ENCODE measurements around the gene NFKB2. TPM values are rescaled to one million over a fixed set of nuclear protein-coding genes. Genes with fewer than 3 reads are reported as not detected.

NFKB2 gene
- 22.4 and 22.9 TPM in 2 replicates for total RNA-seq

DNA sequence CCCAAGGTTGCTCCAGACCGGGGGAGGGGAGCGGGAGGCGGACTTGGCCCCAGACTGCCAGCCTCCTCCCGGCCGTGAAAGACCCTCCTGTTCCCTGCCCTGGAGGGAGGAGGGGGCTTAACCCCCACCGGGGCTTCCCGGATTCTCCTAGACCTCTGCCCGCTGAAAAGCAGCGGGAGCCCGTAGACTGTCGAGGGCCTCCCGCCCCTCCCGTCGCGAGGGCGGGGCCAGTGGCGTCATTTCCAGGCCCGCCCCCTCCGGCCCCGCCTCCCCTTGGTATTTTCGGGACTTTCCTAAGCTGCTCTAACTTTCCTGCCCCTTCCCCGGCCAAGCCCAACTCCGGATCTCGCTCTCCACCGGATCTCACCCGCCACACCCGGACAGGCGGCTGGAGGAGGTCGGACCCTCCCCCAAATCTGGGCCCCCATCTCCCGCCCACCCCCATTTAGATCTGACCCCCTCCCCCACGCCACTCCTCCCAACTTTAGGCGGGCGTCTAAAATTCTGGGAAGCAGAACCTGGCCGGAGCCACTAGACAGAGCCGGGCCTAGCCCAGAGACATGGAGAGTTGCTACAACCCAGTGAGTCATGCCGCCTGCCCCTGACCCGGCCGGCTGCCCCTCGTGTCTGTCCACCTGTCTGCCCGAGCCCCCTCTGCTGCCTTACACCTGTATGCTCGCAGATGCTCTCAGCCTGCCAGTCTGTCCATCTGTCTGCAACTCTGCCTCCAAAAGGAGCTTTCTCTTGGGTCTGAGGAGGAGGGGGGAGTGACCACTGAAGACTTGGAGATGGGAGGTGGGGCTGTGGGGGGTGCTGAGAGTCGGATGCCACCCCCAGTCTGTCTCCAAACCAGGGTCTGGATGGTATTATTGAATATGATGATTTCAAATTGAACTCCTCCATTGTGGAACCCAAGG, at the start of gene NFKB2:
Gene NFKB2 (plus strand): TSS at position 306 of the 917 bp plus-strand sequence. CDS start 255 bp downstream, at position 561.

DNA sequence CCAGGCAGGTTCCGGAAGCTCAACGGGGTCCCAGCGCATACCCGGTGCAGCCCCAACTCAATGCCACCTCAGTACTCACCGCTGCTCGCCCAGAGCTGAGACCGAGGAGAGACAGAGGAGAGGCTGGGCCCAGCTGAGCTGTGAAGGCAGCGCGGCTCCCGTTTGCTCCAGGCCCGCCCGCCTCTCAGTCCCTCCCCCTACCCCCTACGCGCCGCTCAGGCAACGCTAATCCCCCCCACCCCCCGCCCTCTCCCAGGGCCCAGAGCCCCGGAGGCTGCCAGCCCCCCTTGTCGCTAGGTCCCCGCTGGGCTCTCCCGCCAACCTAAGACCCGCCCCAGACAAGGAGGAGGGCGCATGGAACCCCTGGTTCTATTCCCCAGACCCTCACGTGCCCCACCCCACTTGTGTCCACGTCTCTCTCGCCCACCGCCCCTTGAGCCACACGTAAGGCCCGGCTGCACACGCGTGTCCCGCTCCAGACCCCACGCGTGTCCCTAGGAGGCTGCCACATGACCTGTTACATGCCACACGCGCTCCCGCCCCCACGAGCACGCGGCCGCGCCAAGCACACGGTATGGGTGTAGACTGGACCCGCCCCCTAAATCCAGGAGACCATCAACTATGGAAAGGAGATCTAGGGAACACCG, 23.2 kb downstream of the NFKB2 start, which contains the start of gene PSD:
Gene PSD (minus strand): TSS at position 164 of the 647 bp plus-strand sequence. CDS start 1,747 bp downstream, outside the sequence.

DNA sequence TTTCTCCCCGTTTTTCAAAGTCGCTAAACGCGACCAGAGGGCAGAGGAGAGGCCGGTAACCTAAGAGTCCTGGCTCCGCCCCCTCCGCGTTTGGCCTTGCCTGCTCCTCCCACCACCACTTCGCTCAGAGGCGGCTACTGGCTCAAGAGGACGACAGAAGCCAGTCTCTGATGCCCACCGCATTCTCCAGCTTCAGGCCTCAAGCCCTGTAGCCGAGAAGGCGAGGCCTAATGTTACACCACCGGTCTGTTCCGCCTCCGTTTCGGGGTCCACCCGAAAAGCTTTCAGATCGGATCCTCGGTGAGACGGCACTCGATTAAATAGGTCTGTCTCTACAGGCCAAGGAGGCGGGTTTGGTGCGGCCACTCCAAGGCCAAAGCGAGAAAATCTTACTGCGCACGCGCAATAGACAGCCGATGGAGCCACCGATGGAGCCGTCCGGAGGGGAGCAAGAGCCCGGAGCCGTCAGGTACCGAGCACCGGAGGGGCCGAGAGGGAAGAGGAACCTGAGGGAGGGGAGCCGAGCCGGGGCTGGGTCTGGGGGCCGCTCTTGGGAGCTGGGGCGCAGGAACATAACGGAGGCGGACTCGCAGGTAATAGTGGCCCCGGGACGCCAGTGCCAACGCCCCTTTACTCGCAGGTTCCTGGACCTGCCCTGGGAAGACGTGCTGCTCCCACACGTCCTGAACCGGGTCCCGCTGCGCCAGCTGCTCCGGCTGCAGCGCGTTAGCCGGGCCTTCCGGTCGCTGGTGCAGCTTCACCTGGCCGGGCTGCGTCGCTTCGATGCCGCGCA, 25.4 kb downstream of the NFKB2 start, which contains the start of gene FBXL15:
Gene FBXL15 (plus strand): TSS at position 123 of the 793 bp plus-strand sequence. CDS start 294 bp downstream, at position 417.

DNA sequence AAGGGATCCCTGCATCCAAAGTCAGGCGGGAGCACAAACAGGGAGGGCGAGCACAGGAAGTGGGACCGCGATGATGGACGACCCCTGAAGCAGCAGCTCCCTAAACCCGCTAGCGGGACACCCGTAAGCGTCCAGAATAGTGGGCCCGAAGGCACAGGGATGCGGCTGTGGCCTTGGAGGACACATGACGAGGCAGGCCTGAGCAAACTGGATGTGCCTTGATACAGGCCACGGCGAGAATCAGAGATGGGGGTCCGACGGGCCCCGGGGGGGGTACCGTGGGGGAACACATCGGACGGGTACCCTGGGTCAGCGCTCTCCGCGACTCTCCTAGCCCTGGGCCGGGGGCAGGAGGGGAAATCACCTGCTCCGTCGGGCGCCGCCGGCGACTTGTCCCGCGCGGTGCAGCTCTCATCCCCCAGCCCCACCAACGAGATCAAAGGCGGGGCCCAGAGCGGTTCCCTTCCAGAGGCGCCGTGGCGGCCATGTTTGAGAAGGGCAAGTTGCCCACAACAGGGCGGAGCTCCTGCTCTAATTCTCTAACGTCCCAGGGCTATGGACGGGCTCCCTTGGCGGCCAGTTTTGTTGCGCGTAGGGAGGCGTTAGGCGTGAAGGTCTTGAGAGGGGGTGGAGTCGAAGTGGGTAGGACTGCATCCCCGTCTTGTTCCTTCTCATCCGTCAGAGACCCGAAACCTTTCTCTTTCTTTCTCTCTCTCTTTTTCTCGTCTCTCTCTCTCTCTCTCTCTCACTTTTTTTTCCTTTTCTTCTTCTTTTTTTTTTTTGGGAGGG, 36.9 kb downstream of the NFKB2 start, which contains the start of gene CUEDC2:
Gene CUEDC2 (minus strand): TSS at position 413 of the 789 bp plus-strand sequence. CDS start 7,386 bp downstream, outside the sequence.

DNA sequence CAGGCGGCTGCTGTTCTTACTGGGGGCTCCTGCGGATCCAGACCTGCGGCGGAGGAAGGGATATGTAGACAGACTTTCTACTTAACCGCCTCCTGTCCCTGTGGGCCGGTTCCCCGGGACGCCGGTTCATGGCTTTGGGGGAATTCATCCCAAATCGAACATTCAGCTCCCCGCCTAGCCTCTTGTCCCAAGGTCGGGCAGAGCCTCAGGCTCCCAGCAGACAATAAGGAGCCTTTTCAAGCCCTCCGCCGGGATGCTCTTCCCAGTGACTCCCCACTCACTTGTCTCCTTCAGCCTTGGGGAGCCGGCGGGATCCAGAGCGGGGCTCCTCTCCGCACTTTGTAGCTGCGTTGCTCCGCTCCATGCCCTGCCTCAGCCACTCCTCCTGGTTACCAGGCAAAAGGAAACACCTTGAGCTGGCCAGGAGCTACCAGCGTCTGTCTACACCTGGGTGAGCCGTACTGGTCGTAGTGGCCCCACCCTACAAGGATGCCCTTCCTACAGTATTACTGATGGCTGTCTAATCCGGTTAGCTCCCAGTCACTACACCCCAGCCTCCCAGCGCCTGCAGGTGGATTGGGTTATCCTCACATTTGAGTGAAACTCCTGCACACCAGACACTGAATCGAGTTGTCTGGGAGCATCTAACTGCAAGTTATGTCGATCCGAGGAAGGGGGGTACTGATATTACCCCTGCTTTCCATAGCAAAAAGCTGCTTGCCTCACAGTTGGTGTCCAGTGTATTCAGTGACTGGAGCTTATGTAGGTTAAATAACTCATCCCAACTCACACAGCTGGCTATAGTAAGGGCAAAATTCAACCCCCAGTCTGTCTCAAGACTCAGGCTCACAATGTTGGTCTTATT, 55.8 kb downstream of the NFKB2 start, which contains the start of gene C10orf95:
Gene C10orf95 (minus strand): TSS at position 439 of the 865 bp plus-strand sequence. CDS start 450 bp downstream, outside the sequence.

Other genes starting within 250 kb of the NFKB2 start
- gene NOLC1, start 243.3 kb upstream of the NFKB2 start, total RNA-seq = 57.7 and 67.1 TPM in 2 replicates
- gene ELOVL3, start 169.4 kb upstream of the NFKB2 start, total RNA-seq = 0.15 and 0.17 TPM in 2 replicates
- not detected in 2 replicates for gene PITX3, start 154.2 kb upstream of the NFKB2 start, total RNA-seq
- 40.1 and 40.2 TPM in 2 replicates for gene GBF1, start 150.2 kb upstream of the NFKB2 start, total RNA-seq
- gene PSD, start 23.1 kb downstream of the NFKB2 start, total RNA-seq = 0.67 and 1.9 TPM in 2 replicates
- 19.6 and 21.0 TPM in 2 replicates for gene FBXL15, start 25.1 kb downstream of the NFKB2 start, total RNA-seq
- gene CUEDC2, start 36.9 kb downstream of the NFKB2 start, total RNA-seq = 102 and 104 TPM in 2 replicates
- gene C10orf95, start 55.8 kb downstream of the NFKB2 start, total RNA-seq = 0.15 and 0.17 TPM in 2 replicates
- gene ACTR1A, start 107.0 kb downstream of the NFKB2 start, total RNA-seq = 158 and 161 TPM in 2 replicates
- 5.4 and 5.5 TPM in 2 replicates for gene SUFU, start 108.3 kb downstream of the NFKB2 start, total RNA-seq
- 90.3 and 92.6 TPM in 2 replicates for gene TRIM8, start 248.8 kb downstream of the NFKB2 start, total RNA-seq

Data from bronchus fibroblast of lung (primary cell).